HG03097 (cell line): ENCODE measurements around the gene TFB1M.

Experiments used
- ATAC-seq: cut with Tn5 transposase; IDR thresholded peaks from one replicate; pipeline ENCODE4 v1.9.1; 2021; ENCODE audit not compliant: unreplicated experiment, low FRiP score

The TFB1M gene

GRCh38 chr6:155267411-155267810, 46.9 kb downstream of the TFB1M start:
- no peak for ATAC-seq

GRCh38 chr6:155265843-155266535, 48.3 kb downstream of the TFB1M start:
- no peak for ATAC-seq

- ATAC-seq, result no peak
Observed at GRCh38 chr6:155264693-155265320, 49.5 kb downstream of the TFB1M start.

GRCh38 chr6:155263373-155264063, 50.8 kb downstream of the TFB1M start, which contains the start of gene CLDN20:
TSS of gene CLDN20 (plus strand) at chr6:155264013. CDS start at chr6:155275720, 11,707 bp downstream.
- ATAC-seq, result no peak

DNA sequence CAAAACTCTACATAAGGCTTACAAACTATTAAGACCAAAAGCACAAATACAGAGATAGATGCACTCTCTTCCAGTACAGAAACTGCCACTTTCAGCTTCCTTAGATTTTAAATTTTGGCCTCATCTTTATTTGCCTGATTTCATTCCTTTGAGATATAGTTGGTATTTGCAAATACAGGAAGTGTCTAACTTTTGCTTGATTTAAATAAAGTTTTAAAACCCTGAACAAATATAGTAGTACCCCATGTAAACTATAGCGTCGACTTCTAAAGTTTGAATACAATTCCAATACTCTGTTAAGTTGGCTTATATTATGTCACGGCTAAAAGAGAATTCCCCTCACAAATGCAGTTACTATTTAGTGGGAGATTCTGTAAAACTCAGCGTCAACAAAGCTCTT, 51.6 kb downstream of the TFB1M start:
- ATAC-seq, result no peak

DNA sequence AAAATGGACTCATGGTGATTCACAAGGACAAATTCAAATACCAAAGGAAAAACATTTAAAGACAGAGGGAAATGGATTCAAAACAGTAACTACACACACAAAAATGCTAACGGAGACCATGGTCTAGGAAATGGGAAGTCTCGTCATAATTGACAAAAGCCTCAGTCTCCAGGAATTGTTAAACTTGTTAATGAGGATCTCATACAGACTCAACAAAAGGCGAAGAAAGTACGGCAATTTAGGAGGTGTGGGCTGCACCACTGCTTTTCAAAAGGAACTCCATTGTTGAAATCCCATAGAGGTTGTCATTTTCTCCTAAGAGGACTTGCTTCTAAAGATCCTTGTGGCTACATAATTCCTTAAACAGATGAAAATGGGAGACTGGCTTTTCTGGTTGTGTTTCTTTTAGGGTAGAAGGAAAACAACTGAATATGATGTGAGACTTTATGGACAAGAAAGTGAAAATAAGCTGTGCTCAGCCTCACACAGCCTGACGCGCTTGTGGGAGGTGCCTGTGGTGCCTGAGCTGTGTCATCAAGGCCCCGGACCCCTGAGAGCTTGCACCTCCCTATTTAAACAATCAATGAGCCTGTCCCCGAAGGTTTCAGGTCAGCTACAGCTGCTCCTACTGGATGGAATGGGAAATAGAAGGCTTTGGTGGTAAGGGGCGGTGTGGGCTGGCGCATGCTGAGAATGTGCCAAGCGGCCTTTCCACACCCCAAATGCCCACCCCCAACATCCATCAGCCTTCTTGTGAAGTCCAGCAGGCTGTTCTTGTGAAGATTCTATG, 53.0 kb downstream of the TFB1M start:
- no peak for ATAC-seq

DNA sequence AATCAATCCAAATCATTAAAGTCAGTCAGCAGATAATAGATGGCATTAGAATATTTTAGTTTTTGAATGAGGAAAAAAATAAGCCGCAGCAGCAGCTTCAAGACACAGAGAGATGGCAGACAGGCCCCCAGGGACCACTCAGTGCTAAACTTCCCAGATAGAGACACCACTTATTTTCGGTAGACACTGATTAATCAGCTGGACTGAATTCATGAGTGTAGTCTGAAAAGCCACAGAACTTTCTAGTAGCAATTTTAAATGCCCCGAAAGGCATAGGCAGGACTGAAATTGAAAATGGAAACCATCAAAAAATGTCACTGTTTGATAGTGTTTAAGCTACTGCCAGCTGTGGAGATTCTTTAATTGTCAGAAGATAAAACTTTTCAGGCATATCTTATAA, 53.6 kb downstream of the TFB1M start:
- ATAC-seq, result peak; percentile 53

DNA sequence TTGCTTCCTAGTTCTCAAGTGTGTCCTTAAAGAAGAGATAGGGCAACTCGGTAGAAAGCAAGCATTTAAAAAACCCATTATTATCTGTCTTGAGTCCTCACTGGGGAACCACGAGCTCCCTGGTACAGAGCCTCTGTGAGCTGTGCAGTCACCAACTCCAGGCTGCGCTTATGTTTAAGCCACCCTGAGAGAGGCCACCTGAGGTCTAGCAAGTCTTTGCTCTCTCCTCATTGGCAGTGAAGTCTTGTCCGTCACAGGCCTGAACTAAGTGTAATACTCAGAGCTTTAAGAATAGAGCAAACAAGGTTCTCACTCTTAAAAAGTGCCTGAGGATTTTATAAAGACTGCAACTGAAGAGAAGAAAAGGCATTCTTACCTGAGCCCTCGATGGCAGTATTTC, 54.4 kb downstream of the TFB1M start:
- no peak for ATAC-seq

DNA sequence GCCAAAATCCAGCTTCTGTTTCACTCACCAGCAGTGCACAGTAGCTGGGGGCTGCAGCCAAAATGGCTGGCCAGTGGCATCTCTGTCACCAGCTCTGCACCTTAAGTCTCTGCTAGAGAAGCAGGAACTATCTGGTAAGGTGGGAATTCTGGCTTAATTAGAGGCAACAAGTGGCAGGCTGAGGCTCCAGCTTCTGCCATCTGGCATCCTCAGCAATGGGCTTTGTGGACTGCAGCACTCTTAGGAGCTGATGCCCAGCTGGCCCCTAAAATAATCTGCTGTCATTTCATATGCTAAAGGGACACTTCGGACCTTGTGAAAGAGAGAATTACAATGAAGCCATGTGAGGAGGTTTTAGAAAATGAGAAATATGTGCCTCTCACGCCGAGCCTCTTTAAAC, 55.1 kb downstream of the TFB1M start:
- ATAC-seq, result no peak

- ATAC-seq, result no peak
Observed at GRCh38 chr6:155257796-155258195, 56.5 kb downstream of the TFB1M start.

- no peak for ATAC-seq
Observed at GRCh38 chr6:155256122-155256795, 58.0 kb downstream of the TFB1M start.

DNA sequence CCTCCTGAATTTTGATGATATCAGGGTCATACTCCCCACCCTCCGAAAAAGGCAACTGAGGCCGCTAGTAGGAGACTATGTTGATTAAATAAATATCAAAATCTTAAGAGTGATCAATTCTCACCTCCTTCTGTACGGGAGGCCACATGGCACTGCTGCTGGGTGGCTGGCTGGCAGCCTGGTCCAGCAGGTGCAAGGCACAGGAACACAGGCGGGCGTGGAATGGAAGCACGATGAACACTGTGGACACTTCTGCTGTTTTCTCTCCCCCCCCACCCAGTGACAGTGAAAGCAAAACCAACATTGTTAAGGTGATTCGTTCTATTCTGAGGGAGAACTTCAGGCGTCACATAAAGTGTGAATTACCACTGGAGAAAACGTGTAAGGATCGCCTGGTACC, 60.1 kb downstream of the TFB1M start:
- no peak for ATAC-seq

DNA sequence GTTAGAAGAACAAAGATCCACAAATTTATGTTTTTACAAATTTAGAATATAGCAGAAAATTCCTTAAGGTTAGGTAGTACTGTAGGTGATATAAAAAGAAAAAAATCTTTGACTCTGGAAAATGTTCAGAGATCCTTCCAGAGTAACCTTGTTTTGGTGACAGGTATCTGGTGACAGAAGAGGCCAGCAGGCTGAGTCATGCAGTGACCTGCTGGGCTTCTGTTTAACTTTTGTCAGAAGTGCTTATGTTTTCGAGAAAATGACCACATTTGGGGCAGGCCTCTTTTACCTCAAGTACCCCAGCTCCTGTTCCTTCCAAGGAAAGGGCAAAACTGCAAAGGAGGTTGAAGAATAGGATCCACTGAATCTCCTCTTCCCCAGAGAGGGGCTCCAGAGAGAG, 60.9 kb downstream of the TFB1M start:
- no peak for ATAC-seq

- no peak for ATAC-seq
Observed at GRCh38 chr6:155252581-155252980, 61.7 kb downstream of the TFB1M start.

DNA sequence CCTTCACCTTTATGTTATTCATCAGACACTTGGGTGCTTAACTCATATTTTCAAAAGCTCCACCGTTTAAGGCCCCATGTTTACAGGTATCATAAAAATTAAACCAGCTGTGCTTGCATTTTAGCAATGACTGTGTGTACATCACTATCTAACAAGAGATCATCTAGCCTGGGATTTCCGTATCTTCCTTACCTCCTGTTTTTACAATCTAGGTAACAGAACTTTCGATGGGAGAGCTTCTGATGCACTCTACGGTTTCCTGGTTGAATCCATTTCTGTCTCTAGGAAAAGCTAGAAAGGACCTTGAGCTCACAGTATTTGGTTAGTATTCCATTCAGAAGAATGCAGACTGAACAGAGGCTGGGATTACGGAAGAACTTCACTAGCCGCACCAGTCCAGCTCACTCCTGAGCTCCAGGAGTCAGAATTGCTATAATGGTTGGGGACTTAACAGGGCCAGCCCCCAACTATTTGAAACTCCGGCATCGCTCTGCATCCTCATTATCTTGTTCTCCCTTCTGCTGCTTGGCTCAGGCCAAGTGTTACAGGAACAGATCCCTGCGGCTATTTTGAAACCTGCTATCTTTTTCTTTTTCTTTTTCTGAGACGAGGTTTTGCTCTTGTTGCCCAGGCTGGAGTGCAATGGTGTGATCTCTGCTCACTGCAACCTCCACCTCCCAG, 63.4 kb downstream of the TFB1M start:
- ATAC-seq, result no peak

GRCh38 chr6:155248008-155249001, 66.0 kb downstream of the TFB1M start:
- ATAC-seq, result no peak

DNA sequence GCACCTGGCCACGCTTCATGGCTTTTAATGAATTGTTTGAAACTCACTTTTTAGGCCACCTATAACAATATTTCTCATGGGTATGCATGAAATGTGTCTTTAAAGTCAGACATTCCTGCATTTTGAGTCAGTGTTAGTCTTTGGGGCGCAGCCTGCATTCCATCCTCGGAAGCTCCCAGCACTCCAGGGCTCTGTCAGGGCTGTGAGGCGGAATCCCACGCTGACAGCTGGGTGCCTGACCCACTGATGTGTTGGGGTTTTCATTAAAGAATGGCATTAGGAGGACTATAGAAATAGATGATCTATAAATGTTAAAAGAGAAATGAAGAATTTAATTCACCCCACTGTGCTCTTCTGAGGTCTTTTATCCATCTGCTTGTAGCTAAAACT, 66.7 kb downstream of the TFB1M start:
- ATAC-seq, result no peak

DNA sequence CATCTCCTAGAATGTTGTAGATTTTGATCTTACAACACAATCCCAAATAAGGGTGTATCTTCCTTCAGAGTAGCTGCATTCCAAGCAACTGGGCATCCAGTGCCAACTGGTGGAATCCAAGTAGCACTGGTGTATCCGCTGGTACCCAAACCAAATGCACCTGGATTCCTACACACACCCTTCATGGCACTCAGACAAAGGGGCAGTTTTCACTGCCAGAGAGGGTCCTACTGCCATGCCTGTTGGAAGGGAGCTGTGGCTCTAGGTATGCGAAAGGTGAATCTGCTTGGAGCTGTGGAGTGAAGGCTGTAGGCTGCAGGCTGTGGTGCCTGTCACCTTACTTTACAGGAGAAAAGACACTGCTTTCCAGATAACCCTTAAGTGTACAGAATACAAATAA, 67.5 kb downstream of the TFB1M start:
- ATAC-seq, result no peak

DNA sequence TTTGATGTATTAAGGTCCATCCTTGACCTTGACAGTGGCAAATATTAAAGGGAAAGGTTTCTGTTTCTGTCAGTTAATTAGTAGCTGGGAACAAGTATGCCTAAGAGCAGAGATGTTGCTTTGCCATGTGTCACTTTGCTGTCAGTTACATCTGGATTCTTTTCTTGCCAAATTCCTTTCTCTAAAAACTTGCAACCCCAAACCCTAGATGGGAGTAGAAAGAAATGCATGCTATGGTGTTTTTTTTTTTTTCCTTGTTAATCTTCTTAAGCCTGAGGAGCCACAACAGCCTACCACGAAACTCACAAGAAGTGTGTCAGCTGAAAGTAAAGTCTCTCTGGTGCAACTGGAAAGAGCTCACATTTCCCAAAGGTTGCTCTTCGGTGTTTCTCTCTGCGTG, 68.5 kb downstream of the TFB1M start:
- no peak for ATAC-seq
